ENCODE measurements around the gene TOMM7.
A peak's percentile ranks its signal among the peaks of the same experiment; 100 is the strongest.
"Not testable (repeated sequence)": the region's sequence is repeated elsewhere in the genome, so short reads cannot be mapped to it uniquely, and the experiment has no call there.

Gene TOMM7

GRCh38 chr7:22783421-22783820, 39.2 kb downstream of the TOMM7 start:
- DNase-seq (ENCODE audit: low read depth): no peak

- no peak for DNase-seq (ENCODE audit: low read depth)
These were observed 39.9 kb downstream of the TOMM7 start for GRCh38 chr7:22782616-22783232.

GRCh38 chr7:22781230-22781711, 41.4 kb downstream of the TOMM7 start:
- peak; percentile 85 for DNase-seq (ENCODE audit: low read depth)

GRCh38 chr7:22779730-22780323, 42.8 kb downstream of the TOMM7 start:
- not testable (repeated sequence) for DNase-seq (ENCODE audit: low read depth)

GRCh38 chr7:22776964-22777363, 45.7 kb downstream of the TOMM7 start:
- no peak for DNase-seq (ENCODE audit: low read depth)

GRCh38 chr7:22772885-22773284, 49.8 kb downstream of the TOMM7 start:
- no peak for DNase-seq (ENCODE audit: low read depth)

- DNase-seq (ENCODE audit: low read depth): no peak
These were observed 50.8 kb downstream of the TOMM7 start for GRCh38 chr7:22771872-22772228.

- DNase-seq (ENCODE audit: low read depth): no peak
These were observed 51.3 kb downstream of the TOMM7 start for GRCh38 chr7:22771194-22771871.

GRCh38 chr7:22765609-22766008, 57.0 kb downstream of the TOMM7 start:
- no peak for DNase-seq (ENCODE audit: low read depth)

All from non-pigmented ciliary epithelial cell (primary cell).